ENCODE measurements around the gene LRMDA.

GRCh38 chr10:75773231-75773780, 341.9 kb downstream of the LRMDA start:
- TF ChIP-seq EZH2phosphoT487 (IDR thresholded peaks at IDR 0.05), result no peak
- no peak for TF ChIP-seq CTCF (IDR thresholded peaks at IDR 0.05)

Measured in neural progenitor cell (in vitro differentiated cells).